GM12801 (cell line): ENCODE data around the gene PDE6B.

Experiments used
- TF ChIP-seq, protein P1 (sequence below): IDR thresholded peaks from one replicate; pipeline ENCODE4 v1.5.1; 2011; ENCODE audit warnings: control low read depth; ENCODE audit not compliant: insufficient read length; ENCODE audit errors: extremely low read depth

Gene PDE6B

GRCh38 chr4:616091-616490 is 9.3 kb upstream of the PDE6B start:
- TF ChIP-seq, protein P1, sequence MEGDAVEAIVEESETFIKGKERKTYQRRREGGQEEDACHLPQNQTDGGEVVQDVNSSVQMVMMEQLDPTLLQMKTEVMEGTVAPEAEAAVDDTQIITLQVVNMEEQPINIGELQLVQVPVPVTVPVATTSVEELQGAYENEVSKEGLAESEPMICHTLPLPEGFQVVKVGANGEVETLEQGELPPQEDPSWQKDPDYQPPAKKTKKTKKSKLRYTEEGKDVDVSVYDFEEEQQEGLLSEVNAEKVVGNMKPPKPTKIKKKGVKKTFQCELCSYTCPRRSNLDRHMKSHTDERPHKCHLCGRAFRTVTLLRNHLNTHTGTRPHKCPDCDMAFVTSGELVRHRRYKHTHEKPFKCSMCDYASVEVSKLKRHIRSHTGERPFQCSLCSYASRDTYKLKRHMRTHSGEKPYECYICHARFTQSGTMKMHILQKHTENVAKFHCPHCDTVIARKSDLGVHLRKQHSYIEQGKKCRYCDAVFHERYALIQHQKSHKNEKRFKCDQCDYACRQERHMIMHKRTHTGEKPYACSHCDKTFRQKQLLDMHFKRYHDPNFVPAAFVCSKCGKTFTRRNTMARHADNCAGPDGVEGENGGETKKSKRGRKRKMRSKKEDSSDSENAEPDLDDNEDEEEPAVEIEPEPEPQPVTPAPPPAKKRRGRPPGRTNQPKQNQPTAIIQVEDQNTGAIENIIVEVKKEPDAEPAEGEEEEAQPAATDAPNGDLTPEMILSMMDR, result no peak

GRCh38 chr4:616911-617643 is 8.3 kb upstream of the PDE6B start:
- TF ChIP-seq, protein P1, result no peak

GRCh38 chr4:617644-618641 is 7.4 kb upstream of the PDE6B start:
- TF ChIP-seq, protein P1, result no peak

- TF ChIP-seq, protein P1, result no peak
Observed at GRCh38 chr4:620201-620600, 5.2 kb upstream of the PDE6B start.

DNA sequence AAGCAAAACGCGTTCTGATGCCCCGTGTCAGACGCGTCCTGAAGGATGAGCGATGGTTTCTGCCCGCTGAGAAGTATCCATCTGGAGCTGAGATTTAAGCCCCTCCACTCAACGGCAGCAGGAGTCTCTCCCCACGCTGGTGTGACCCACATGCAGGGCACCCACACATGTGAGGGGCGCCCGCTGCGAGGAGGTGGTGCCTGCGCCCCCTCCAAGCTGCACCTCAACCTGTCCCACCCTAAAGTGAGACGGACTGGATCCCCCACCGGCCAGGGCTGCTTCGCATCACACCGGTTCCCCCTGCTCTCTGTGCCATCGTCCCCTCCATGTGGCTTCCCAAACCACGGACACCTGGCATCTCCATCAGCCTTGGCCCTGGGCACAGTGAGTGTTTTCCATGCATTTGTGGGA is 4.5 kb upstream of the PDE6B start:
- TF ChIP-seq, protein P1, result no peak

DNA sequence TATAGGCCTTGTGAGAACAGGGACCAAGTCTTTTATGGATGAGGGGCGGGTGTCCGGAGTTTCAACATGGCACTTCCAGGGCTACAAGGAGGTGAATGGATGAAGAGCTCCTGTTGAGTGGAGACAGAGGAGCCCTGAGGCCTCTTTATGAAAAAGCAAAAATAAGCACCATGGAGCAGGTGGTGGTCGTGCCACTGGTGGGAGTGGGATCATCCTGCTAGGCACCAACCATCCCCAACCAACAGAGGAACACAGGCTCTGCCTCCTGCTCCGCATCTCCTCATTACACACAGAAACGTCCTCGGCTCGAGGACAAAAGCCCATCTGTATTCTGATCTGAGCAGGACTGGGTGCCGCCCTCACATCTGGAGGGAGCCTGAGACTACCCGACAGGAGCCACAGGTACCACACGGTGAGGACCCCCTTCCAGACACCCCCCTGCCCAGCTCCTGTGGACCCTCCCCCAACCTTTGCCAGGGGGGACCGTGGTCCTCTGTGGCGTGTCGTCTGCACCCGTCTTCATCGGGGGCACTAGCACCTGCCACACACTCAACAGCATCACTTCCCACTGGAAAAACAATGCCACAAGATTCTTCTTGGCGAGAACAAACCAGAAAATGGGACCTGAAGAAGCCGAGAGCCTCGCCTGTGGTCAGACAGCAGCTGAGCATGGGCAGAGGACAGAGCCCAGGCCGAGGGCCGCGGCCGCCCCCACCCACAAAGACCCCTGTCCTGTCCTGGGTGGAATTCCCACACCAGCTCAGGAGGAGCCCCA is 3.9 kb upstream of the PDE6B start:
- TF ChIP-seq, protein P1, result no peak
